Esophagus squamous epithelium (tissue), 4 donors: ENCODE measurements around the gene ZP2.

ENCODE experiments used
- POLR2A ChIP-seq, 4 donors: fragments of 450-650 bp; IDR thresholded peaks; one replicate each; pipeline ENCODE4 v1.6.1; 2017; ENCODE audit warnings: antibody characterized with exemption in 4 of 4, mild to moderate bottlenecking in 4 of 4, moderate library complexity in 3 of 4
- TF ChIP-seq, protein P1 (sequence below), 6 experiments: fragments of 450-650 bp in 4 of 6; fragments of 200-600 bp in 2 of 6; sonication (generic) in 2 of 6; IDR thresholded peaks; one replicate each; pipeline ENCODE4 v1.5.1; 2016 to 2019; ENCODE audit warnings: antibody characterized with exemption in 6 of 6, mild to moderate bottlenecking in 4 of 6, moderate library complexity in 4 of 6

DNA sequence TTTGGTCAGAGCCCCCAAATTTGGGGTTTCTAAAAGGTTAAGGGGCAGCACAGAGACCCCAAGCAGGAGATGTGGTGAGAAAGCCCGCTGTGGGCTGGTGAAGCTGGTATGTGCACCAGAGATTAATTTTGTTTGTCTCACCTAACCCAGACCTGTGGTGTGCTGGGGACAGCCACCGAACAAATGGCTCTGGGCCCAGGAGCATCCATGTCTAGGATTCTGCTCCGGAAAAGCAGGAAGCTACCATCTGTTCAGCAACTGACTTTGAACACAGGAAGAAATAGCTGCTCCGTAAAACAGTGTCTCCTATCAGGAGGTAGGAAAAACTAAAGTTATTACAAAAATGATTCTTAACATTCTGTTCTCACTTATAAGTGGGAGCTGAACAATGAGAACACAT lies 2.7 kb upstream of the ZP2 start:
- TF ChIP-seq, protein P1, sequence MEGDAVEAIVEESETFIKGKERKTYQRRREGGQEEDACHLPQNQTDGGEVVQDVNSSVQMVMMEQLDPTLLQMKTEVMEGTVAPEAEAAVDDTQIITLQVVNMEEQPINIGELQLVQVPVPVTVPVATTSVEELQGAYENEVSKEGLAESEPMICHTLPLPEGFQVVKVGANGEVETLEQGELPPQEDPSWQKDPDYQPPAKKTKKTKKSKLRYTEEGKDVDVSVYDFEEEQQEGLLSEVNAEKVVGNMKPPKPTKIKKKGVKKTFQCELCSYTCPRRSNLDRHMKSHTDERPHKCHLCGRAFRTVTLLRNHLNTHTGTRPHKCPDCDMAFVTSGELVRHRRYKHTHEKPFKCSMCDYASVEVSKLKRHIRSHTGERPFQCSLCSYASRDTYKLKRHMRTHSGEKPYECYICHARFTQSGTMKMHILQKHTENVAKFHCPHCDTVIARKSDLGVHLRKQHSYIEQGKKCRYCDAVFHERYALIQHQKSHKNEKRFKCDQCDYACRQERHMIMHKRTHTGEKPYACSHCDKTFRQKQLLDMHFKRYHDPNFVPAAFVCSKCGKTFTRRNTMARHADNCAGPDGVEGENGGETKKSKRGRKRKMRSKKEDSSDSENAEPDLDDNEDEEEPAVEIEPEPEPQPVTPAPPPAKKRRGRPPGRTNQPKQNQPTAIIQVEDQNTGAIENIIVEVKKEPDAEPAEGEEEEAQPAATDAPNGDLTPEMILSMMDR (IDR thresholded peaks at IDR 0.05), result no peak
- no peak for TF ChIP-seq POLR2A (IDR thresholded peaks at IDR 0.05)
